Muscle layer of colon (tissue), 2 donors: Measurements from ENCODE around the gene COL25A1.

Experiments
- H3K27ac ChIP-seq: one replicate; pipeline ENCODE4 v1.7.0; 2013; ENCODE audit warnings: low read depth, mild to moderate bottlenecking, low read length, moderate library complexity
- H3K27me3 ChIP-seq, 2 donors: one replicate each; pipeline ENCODE4 v1.7.0; 2013; ENCODE audit warnings: low read length in 2 of 2, mild to moderate bottlenecking in 2 of 2; ENCODE audit not compliant: insufficient read depth in 2 of 2, control insufficient read depth in 1 of 2
- H3K36me3 ChIP-seq: one replicate; pipeline ENCODE4 v1.7.0; 2013; ENCODE audit warnings: mild to moderate bottlenecking, low read length; ENCODE audit not compliant: insufficient read depth
- H3K4me1 ChIP-seq: one replicate; pipeline ENCODE4 v1.7.0; 2013; ENCODE audit warnings: mild to moderate bottlenecking, low read length; ENCODE audit not compliant: insufficient read depth
- H3K4me3 ChIP-seq, 2 donors: one replicate each; pipeline ENCODE4 v1.7.0; 2013; ENCODE audit warnings: low read length in 2 of 2, low read depth in 1 of 2, mild to moderate bottlenecking in 1 of 2, moderate library complexity in 1 of 2
- H3K9ac ChIP-seq: one replicate; pipeline ENCODE4 v1.7.0; 2013; ENCODE audit warnings: low read length
- H3K9me3 ChIP-seq: one replicate; pipeline ENCODE4 v1.7.0; 2013; ENCODE audit warnings: mild to moderate bottlenecking, low read length
- donor health status: abdominal sarcoma.
- donor health status: Adenocarcinoma of cecum.

COL25A1 gene

DNA sequence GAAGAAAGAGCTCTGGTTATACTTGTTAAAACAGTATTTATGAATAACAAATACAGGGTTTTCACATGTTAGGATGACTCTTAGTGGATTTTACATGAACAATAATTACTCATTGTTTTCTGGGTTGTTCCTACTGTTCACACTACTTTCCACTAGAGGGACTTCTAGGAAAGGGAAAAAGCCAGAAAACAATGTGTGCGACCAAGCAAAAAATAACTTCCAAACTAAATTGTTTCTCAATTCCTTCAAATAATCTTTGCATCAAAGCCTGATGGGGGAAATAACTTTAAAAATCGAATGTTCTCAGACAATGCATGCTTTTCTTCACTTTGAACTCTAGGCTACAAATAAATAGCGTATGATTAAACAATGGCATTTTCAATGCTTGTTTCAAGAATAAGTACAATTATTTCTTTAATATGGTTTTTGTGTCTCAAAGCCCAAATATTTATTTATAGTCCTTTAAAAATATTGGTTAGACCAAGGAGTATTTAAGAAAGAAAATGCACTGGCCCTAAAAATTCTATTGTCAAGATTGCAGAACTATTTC lies 467.5 kb downstream of the COL25A1 start:
- peaks cover 6% of the 10 kb centered on the region for H3K4me1 ChIP-seq
- no peaks in the 10 kb centered on the region for H3K9me3 ChIP-seq
- no peak overlapping the region for H3K9ac ChIP-seq
- H3K27ac ChIP-seq, result no peak overlapping the region
- no peak overlapping the region for H3K4me3 ChIP-seq
- no peaks in the 10 kb centered on the region for H3K36me3 ChIP-seq
- no peaks in the 10 kb centered on the region for H3K27me3 ChIP-seq

DNA sequence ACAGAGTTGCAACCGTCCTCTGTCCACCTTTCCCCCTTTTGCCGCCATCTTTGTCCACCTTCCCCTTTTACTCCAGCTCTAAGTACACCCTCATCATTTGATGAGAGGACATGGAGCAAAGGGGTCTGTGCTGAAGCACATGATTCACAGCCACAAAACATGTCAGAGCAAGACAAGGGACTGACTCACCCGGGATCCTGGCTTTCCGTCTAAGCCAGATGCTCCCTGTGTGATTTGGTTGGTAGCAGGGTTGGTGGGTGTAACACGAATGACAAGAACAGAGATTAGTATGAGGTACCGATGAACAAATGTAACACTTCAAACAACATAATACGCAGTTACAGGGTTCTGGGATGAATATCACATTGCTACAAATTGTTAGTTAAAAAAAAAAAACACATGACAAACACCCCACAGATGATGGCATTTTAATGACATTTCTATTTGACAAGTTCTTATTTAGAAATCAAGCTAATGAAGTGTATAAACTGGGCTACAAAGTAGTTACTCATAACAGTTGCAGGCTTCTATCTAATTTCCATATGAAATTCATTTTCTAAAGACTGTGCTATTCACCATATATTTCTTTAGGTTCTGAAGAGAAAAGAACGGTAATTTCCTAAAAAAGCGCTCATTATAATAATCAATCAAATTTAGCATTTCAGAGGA lies 468.2 kb downstream of the COL25A1 start:
- no peak overlapping the region for H3K4me3 ChIP-seq
- peaks cover 6% of the 10 kb centered on the region for H3K4me1 ChIP-seq
- H3K27me3 ChIP-seq, result no peaks in the 10 kb centered on the region
- no peak overlapping the region for H3K9ac ChIP-seq
- H3K36me3 ChIP-seq, result no peaks in the 10 kb centered on the region
- no peak overlapping the region for H3K27ac ChIP-seq
- no peaks in the 10 kb centered on the region for H3K9me3 ChIP-seq

DNA sequence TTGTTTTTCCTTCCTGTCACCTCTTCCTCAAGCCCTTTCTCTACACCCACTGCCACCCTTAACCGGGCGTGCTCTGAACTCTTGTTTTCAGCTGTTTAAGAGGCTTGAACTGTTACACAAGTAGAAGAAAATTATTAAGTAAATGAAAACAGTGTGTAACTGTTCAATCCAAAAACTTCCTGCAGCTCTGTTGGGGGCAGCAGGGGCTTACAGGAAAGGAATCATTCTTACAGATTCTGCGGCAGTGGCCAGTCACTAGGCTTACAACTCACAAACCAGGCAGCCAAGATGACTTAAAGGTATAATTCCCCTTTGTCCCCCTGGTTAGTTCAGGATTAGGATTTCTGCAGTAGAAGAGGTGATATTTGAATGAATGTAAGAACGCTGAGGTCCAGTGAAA lies 469.4 kb downstream of the COL25A1 start:
- Histone ChIP-seq H3K27me3 (no peaks in the 10 kb centered on the region), H3K9me3 (no peaks in the 10 kb centered on the region), H3K9ac (no peak overlapping the region), H3K27ac (no peak overlapping the region), H3K36me3 (no peaks in the 10 kb centered on the region), H3K4me3 (no peak overlapping the region), H3K4me1 (peaks cover 6% of the 10 kb centered on the region)

DNA sequence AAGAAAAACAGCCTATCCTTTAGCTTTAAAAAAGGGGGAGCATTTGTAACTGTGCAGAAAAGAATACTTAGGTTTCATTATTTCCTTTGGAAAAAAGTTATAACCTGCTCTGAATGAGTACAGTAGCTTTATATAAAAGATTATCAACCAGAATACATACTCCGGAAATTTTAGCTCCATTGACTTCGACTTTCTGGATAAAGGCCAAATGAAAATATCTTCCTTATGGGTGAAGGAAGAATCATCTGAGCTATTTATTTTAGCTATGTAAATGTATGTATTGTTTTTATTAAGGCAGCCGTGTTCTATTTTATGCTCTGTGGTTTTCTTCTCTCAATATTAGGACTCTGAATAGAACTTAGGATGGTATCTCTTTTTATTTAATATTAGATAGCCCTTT lies 470.6 kb downstream of the COL25A1 start:
- no peaks in the 10 kb centered on the region for H3K36me3 ChIP-seq
- H3K4me3 ChIP-seq, result no peak overlapping the region
- no peaks in the 10 kb centered on the region for H3K27me3 ChIP-seq
- no peak overlapping the region for H3K9ac ChIP-seq
- H3K9me3 ChIP-seq, result no peaks in the 10 kb centered on the region
- peaks cover 6% of the 10 kb centered on the region for H3K4me1 ChIP-seq
- H3K27ac ChIP-seq, result no peak overlapping the region

DNA sequence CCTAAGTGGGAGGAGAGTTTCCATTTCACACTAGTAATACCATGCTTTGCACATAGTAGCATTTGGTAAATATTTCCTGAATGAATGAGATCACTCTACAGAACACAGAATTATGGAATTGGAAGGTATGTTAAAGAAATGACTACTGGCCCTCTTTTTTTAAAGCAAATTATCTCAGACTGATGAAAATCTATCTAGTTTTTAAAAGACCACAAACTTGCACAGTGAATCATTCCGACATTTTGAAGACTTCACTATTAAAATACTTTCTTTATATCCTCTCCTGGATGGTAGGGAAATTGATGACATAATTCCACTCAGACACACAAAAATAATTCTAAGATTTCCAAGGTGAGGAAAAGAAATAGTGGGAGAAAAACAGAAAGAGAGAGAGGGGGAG lies 471.2 kb downstream of the COL25A1 start:
- Histone ChIP-seq H3K4me1 (peaks cover 6% of the 10 kb centered on the region), H3K9me3 (no peaks in the 10 kb centered on the region), H3K36me3 (no peaks in the 10 kb centered on the region), H3K27me3 (no peaks in the 10 kb centered on the region), H3K9ac (no peak overlapping the region), H3K4me3 (no peak overlapping the region), H3K27ac (no peak overlapping the region)

DNA sequence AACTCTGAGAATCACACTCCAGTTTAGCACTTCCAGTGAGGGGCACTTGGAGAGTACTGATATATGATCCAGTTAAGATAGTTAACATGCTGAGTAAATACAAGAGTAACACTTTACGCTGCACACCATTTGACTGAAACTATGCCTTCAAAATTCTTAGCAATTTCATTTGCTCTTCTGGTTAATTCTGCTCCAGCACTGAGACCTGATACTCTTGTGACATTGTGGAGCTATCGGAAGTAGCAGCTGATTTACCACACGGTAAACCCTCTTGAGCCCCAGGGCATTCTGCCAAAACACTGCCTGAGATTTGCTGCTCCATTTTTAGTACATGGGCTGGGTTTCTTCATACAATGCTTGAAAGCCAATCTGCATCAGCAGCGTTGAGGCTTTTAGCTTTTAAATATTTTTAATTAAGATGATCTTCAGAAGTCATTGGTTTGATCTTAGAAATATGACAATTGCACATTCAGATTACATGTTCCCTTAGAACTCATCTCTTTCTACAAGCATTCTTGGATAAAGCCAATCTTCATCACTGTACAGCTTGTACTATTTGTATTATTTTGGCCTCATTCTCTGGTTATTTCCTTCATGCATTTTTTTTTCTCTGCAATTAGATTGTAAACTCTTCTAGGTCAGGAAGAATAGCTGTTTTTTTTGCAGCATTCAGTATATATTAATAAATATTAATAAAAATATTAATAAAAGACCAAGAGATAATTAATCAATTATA lies 471.8 kb downstream of the COL25A1 start:
- Histone ChIP-seq H3K9me3 (no peaks in the 10 kb centered on the region), H3K27me3 (no peaks in the 10 kb centered on the region), H3K4me3 (peak overlapping the region in 1 of 2 donors; percentile 35), H3K9ac (no peak overlapping the region), H3K4me1 (peaks cover 6% of the 10 kb centered on the region), H3K27ac (no peak overlapping the region), H3K36me3 (no peaks in the 10 kb centered on the region)

DNA sequence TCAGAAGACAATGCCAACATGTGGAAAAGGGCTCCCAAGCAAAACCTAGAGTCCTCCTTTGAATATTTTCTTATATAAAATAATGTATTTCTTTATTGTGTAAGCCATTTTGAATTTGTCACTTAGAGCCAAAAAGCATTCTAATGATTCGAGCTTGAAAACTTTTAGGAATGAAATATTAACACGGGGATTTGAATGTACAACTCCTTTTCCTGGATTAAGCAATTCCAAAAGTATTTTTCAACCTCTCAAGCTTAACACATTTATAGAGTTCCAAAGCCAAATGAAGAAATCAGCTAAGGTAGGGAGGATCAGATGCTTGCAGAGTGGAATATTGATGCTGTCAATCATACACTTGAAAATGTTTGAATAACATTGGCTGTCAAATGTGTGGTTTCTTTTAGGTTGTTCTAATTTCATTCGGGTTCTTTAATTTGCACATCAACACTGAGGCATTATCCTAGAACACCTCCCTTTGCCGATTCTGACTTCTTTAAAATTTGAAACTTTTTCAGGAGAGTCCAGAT lies 472.4 kb downstream of the COL25A1 start:
- H3K27ac ChIP-seq, result no peak overlapping the region
- H3K4me1 ChIP-seq, result peaks cover 6% of the 10 kb centered on the region
- no peaks in the 10 kb centered on the region for H3K27me3 ChIP-seq

DNA sequence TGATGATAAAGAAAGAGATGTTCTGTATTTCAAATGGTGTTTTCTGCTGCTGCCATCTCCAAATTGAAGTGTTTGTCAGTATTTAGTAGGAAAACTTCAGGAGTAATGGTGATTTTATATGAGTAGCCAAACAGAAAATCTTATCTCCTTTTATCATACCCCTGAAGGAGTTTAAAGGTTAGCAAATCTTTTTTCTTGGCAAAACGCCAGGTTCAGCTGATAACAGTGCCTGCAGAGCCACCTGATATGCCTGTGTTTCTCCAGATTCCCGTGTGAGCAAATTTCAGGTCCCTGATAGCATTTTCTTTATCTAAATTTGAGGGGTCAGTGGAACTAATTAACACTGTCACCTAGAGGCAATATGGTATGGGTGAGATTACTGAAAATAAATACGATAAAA lies 473.8 kb downstream of the COL25A1 start:
- no peak overlapping the region for H3K9ac ChIP-seq
- H3K27ac ChIP-seq, result no peak overlapping the region
- no peaks in the 10 kb centered on the region for H3K27me3 ChIP-seq
- no peak overlapping the region for H3K4me3 ChIP-seq
- no peaks in the 10 kb centered on the region for H3K36me3 ChIP-seq
- H3K4me1 ChIP-seq, result peaks cover 6% of the 10 kb centered on the region
- no peaks in the 10 kb centered on the region for H3K9me3 ChIP-seq

More for the DNA sequence above, 472.4 kb downstream of the COL25A1 start:
- H3K36me3 ChIP-seq, result no peaks in the 10 kb centered on the region
- no peaks in the 10 kb centered on the region for H3K9me3 ChIP-seq
- no peak overlapping the region for H3K9ac ChIP-seq
- peak overlapping the region in 1 of 2 donors; percentile 35 for H3K4me3 ChIP-seq

DNA sequence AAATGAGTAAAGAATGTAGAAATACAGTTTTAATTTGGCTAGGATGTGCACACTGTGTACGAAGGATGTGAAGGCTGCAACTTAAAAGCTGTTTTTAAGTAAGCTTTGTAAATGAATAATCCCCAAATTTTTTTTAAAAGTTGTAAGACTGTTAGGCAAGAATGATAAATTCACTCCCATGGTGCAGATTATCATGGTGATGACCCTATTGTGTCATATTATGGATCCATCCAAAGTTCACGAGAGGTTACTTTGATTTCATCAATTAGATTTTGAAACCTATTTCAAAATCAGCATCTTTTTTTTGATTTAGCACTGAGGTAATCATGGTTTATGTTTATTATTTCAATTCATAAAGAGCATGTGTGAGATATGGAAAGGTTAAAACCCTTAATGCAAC lies 476.7 kb downstream of the COL25A1 start:
- Histone ChIP-seq H3K4me1 (peaks cover 5% of the 10 kb centered on the region), H3K4me3 (no peak overlapping the region), H3K36me3 (no peaks in the 10 kb centered on the region), H3K27ac (no peak overlapping the region), H3K27me3 (no peaks in the 10 kb centered on the region), H3K9me3 (no peaks in the 10 kb centered on the region), H3K9ac (no peak overlapping the region)

DNA sequence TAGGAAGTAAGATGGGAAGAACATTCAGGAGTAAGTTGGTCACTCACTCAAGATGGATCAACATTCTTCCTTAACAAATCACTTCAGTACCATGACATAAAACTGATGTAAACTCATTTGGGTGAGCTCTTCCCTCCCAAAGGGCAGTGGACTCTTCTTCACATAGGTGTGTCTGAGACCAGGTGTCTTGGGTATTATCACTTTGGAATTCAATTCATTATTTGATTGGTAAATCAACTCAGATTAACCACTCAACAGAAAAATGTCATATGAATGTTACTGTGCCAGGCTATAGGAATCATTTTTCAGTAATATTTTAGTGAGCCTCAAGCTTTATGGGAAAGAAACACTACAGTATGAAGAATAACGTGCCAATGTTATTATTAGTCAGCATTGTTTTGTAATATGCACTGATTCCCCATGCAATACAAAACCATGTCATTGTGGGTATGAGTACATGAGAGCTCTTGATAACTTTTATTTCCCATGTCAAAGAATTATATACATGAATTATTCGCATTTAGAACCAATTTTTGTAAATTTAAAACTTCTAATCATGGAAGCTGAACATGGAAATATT lies 481.0 kb downstream of the COL25A1 start:
- Histone ChIP-seq H3K4me3 (no peak overlapping the region), H3K9ac (no peak overlapping the region), H3K27ac (no peak overlapping the region), H3K4me1 (no peaks in the 10 kb centered on the region), H3K27me3 (no peaks in the 10 kb centered on the region), H3K9me3 (no peaks in the 10 kb centered on the region), H3K36me3 (no peaks in the 10 kb centered on the region)

DNA sequence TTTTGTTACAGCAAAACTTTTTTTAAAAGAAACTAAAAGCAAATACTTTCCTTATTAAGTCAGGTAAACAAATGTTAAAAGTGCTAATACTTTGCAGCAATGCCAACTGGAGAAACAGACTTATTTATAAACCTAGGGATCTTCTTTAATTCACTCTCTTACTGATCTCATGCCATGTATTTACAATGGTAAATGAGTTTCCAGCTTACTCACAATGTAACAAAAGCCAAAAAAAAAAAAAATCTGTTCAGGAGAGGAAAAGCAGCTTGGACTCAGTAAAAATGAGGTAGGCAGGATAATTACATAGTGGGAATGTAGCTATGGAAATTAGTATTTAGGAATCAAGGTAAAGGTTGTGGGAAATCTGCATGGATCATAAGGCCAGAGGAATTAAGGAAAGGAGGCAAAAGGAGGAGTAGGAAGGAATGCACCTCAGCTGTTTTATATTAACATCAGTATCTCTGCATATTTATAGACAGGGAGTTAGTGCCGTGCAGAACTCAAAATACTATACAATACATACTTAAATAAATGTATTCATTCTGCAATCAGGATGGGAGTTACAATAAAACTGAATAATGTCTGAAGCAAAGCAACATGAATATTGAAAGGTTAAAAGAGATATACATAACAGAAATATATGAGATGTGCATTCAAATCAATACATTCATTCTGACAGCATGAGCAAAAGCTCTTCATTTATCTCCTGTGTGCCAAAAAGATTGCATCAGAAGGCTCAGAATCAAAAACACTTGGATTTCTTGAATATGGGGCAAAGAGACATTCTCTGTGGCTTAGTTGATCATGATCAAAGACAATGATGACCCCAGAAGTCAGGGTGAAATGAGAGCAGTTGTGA lies 481.7 kb downstream of the COL25A1 start:
- Histone ChIP-seq H3K27me3 (no peaks in the 10 kb centered on the region), H3K9me3 (no peaks in the 10 kb centered on the region), H3K27ac (no peak overlapping the region), H3K4me1 (no peaks in the 10 kb centered on the region), H3K4me3 (no peak overlapping the region), H3K36me3 (no peaks in the 10 kb centered on the region), H3K9ac (no peak overlapping the region)
